Body of pancreas (tissue), 4 donors: ENCODE data around the gene ANKIB1. TPM values are rescaled to one million over a fixed set of nuclear protein-coding genes. Genes with fewer than 3 reads are reported as not detected.
"Not testable (repeated sequence)": the region's sequence is repeated elsewhere in the genome, so short reads cannot be mapped to it uniquely, and the experiment has no call there.

Experiments
- ATAC-seq: fragments of 150-250 bp; one replicate; pipeline ENCODE4 v1.9.1; 2016
- DNase-seq, 4 donors: peaks; one replicate each; pipeline ENCODE4 v3.0.0-alpha.2; 2019
- H3K27ac ChIP-seq, 4 donors: fragments of 200-600 bp; sonication (generic); 1 replicate in 3 of 4; 2 replicates in 1 of 4; pipeline versions ENCODE4 v1.5.1 to v1.6.1; 2016 to 2019; ENCODE audit warnings: mild to moderate bottlenecking in 1 of 4, mixed read lengths in 1 of 4, moderate library complexity in 1 of 4
- H3K27me3 ChIP-seq, 2 donors: fragments of 200-600 bp; sonication (generic); one replicate each; pipeline ENCODE4 v1.6.0; 2016; ENCODE audit warnings: mild to moderate bottlenecking in 1 of 2
- H3K36me3 ChIP-seq, 2 donors: fragments of 200-600 bp; sonication (generic); replicated peaks in 1 of 2; 2 replicates each; pipeline ENCODE4 v1.5.1; 2016; ENCODE audit warnings: low read depth in 2 of 2; ENCODE audit not compliant: insufficient read depth in 1 of 2
- H3K4me1 ChIP-seq: fragments of 200-600 bp; sonication (generic); one replicate; pipeline ENCODE4 v1.6.0; 2016
- H3K4me3 ChIP-seq, 2 donors: fragments of 200-600 bp; sonication (generic); 1 replicate in 1 of 2; 2 replicates in 1 of 2; pipeline ENCODE4 v1.5.1; 2016 to 2019
- H3K9me3 ChIP-seq, 3 donors: fragments of 200-600 bp; sonication (generic); 1 replicate in 2 of 3; 2 replicates in 1 of 3; pipeline ENCODE4 v1.5.1; 2016
- POLR2A ChIP-seq, 3 donors: fragments of 450-650 bp; IDR thresholded peaks; one replicate each; pipeline ENCODE4 v1.6.1; 2016; ENCODE audit warnings: antibody characterized with exemption in 3 of 3, mild to moderate bottlenecking in 2 of 3
- WGBS, 2 donors: methylation state at CpG; one replicate each; pipeline ENCODE4 v1.1.5; 2017; 5-methylcytosine and 5-hydroxymethylcytosine counted together
- intact Hi-C: fragments of 100-400 bp; cut with DNase I; formaldehyde crosslinking; loops from one replicate; pipeline ENCODE4 v1.15.1; 2023
- total RNA-seq, 2 donors: library from RNA; depleted of rRNA; stranded (reverse); fragments of >200 nt; gene quantifications; one replicate each; pipeline ENCODE4 v1.1.0, GENCODE V29; 2016
- TF ChIP-seq, protein P1 (sequence below), 7 experiments: fragments of 450-650 bp in 4 of 7; fragments of 200-600 bp in 3 of 7; sonication (generic) in 3 of 7; IDR thresholded peaks; one replicate each; pipeline ENCODE4 v1.5.1; 2016 to 2019; ENCODE audit warnings: antibody characterized with exemption in 7 of 7

The ANKIB1 gene
- total RNA-seq, 2 donors from 2014 or later, result 20.1 to 33.2 TPM

DNA sequence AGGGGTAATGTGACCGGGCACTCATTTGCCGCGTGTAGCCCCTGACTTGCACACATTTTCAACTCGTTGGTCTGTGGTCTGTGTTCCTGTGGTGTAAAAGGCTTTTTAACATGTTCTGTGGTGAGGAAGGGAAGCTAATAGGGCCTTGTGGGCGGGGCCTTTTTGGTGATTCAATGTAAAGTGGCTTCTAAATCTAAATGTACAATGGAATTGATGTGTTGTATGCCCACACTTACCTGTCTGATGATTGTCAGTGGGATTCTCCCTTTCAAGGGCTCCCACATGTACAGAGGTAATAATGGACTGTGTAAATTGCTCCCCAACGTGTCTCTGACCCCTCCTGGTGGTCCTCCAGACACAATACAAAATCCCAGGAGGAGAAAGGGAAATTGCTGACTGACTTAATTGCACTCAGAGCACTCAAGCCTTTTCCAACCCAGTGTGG lies 158.4 kb downstream of the ANKIB1 start:
- H3K36me3 ChIP-seq, result peaks cover 0 to 3% of the 10 kb centered on the region in 2 donors
- intact Hi-C loops, result no loop called here
- DNase-seq (no peak), ATAC-seq (no peak)
- H3K27ac ChIP-seq, result no peak overlapping the region
- TF ChIP-seq, protein P1, sequence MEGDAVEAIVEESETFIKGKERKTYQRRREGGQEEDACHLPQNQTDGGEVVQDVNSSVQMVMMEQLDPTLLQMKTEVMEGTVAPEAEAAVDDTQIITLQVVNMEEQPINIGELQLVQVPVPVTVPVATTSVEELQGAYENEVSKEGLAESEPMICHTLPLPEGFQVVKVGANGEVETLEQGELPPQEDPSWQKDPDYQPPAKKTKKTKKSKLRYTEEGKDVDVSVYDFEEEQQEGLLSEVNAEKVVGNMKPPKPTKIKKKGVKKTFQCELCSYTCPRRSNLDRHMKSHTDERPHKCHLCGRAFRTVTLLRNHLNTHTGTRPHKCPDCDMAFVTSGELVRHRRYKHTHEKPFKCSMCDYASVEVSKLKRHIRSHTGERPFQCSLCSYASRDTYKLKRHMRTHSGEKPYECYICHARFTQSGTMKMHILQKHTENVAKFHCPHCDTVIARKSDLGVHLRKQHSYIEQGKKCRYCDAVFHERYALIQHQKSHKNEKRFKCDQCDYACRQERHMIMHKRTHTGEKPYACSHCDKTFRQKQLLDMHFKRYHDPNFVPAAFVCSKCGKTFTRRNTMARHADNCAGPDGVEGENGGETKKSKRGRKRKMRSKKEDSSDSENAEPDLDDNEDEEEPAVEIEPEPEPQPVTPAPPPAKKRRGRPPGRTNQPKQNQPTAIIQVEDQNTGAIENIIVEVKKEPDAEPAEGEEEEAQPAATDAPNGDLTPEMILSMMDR (IDR thresholded peaks at IDR 0.05), result no peak
- TF ChIP-seq POLR2A (IDR thresholded peaks at IDR 0.05), result no peak
- WGBS, 2 donors, result 68 to 77% methylated on average over 6 of the region's 6 CpGs
- no peaks in the 10 kb centered on the region for H3K9me3 ChIP-seq
- no peak overlapping the region for H3K4me3 ChIP-seq
- H3K4me1 ChIP-seq, result no peaks in the 10 kb centered on the region
- H3K27me3 ChIP-seq, result no peaks in the 10 kb centered on the region

DNA sequence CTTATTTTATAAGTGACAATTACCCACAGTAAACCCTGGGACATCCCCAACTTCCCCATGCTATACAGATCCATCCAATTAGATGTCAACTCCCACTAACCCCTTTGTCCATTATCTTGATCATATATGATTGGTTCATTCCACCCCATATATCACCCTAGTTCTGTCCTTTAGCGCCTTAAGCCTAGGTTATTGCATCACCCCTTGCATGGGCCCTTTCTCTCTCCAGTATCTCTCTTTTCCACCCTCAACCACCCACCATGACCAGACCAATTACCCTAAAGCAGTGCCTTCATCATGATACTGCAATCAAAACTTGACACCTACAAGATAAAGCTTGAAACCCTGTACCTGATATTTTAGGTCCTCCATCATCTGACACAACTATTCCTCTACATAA lies 163.6 kb downstream of the ANKIB1 start:
- no peak overlapping the region for H3K27ac ChIP-seq
- no peaks in the 10 kb centered on the region for H3K9me3 ChIP-seq
- H3K4me3 ChIP-seq, result no peak overlapping the region
- no peaks in the 10 kb centered on the region for H3K36me3 ChIP-seq
- intact Hi-C loops, result no loop called here
- no peak for ATAC-seq
- no peaks in the 10 kb centered on the region for H3K4me1 ChIP-seq
- DNase-seq, result no peak
- no peaks in the 10 kb centered on the region for H3K27me3 ChIP-seq
- TF ChIP-seq, protein P1 (IDR thresholded peaks at IDR 0.05), result no peak
- TF ChIP-seq POLR2A (IDR thresholded peaks at IDR 0.05), result no peak
- WGBS, 2 donors, result 96% methylated on average over 1 of the region's 1 CpG

DNA sequence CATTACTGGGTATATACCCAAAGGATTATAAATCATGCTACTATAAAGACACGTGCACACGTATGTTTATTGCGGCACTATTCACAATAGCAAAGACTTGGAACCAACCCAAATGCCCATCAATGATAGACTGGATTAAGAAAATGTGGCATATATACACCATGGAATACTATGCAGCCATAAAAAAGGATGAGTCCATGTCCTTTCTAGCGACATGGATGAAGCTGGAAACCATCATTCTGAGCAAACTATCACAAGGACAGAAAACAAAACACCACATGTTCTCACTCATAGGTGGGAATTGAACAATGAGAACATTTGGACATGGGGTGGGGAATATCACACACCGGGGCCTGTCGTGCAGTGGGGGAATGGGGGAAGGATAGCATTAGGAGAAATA lies 164.4 kb downstream of the ANKIB1 start:
- H3K4me3 ChIP-seq, H3K27me3 ChIP-seq, ATAC-seq, H3K9me3 ChIP-seq, intact Hi-C loops, H3K36me3 ChIP-seq, H3K4me1 ChIP-seq, DNase-seq, H3K27ac ChIP-seq: not testable (repeated sequence)
- WGBS, 2 donors, result 91 to 93% methylated on average over 6 of the region's 6 CpGs

DNA sequence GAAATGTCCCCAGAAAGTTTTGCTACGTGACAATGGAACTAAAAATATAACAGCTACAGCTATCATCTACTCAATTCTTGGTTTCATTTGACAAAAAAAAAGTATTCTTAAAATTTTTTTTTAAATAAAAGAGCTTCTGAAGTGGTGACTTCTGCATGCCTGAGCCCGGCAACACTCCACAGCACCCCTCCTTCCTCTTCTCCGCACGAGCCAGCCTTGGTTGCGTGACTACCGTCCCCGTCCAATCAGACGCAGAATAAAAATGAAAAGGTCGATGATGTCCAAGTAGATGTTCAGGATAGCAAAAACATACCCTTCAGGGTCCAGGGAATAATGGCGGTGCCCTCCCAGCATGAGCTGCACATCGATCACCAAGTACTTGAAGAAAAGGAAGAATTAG lies 167.0 kb downstream of the ANKIB1 start:
- Histone ChIP-seq H3K36me3 (no peaks in the 10 kb centered on the region), H3K9me3 (no peaks in the 10 kb centered on the region), H3K27ac (no peak overlapping the region), H3K4me3 (no peak overlapping the region), H3K27me3 (no peaks in the 10 kb centered on the region), H3K4me1 (no peaks in the 10 kb centered on the region)
- ATAC-seq, result no peak
- intact Hi-C loops, result no loop called here
- 72 to 74% methylated on average over 11 of the region's 11 CpGs for WGBS, 2 donors
- no peak for TF ChIP-seq POLR2A (IDR thresholded peaks at IDR 0.05)
- TF ChIP-seq, protein P1 (IDR thresholded peaks at IDR 0.05), result no peak
- no peak for DNase-seq

DNA sequence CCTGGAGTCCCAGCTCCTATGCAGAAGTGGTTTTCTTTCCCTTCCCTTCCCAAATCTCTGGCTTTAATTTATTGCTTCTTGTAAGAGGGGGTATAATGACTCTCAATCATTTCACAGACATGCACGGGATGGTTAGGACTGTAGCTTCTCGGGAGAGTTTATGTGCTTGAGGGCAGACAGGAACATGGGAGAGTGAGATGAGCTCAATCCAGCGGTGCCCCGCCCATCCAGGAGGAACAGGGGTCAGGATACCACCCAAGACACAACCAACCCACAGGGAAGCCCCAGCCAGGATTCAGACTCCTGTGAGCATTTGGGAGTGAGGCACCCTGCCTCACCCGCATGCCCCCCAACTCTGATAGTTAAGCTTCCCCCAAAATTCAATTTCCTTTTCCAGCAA lies 167.8 kb downstream of the ANKIB1 start:
- Histone ChIP-seq H3K9me3 (no peaks in the 10 kb centered on the region), H3K4me1 (no peaks in the 10 kb centered on the region), H3K27me3 (no peaks in the 10 kb centered on the region), H3K4me3 (no peak overlapping the region), H3K36me3 (no peaks in the 10 kb centered on the region), H3K27ac (no peak overlapping the region)
- DNase-seq, result no peak
- intact Hi-C loops, result no loop called here
- TF ChIP-seq POLR2A (IDR thresholded peaks at IDR 0.05), result no peak
- TF ChIP-seq, protein P1 (IDR thresholded peaks at IDR 0.05), result no peak
- ATAC-seq, result no peak
- WGBS, 2 donors, result 39 to 41% methylated on average over 5 of the region's 5 CpGs
